OCI-LY1 (cell line): ENCODE measurements around the gene OPHN1.
"Not testable (repeated sequence)": the region's sequence is repeated elsewhere in the genome, so short reads cannot be mapped to it uniquely, and the experiment has no call there.

ENCODE experiments used
- H2AFZ ChIP-seq: fragments of 200-600 bp; sonication (generic), shearing (Covaris generic); 2 replicates; pipeline ENCODE4 v1.6.0; 2014; ENCODE audit warnings: antibody characterized with exemption, mild to moderate bottlenecking, low read length
- H3F3A ChIP-seq: fragments of 200-600 bp; sonication (generic), shearing (Covaris generic); 2 replicates; pipeline ENCODE4 v1.6.0; 2014; ENCODE audit warnings: mild to moderate bottlenecking, antibody characterized with exemption, low read length, moderate library complexity; ENCODE audit not compliant: insufficient read depth
- H3K27ac ChIP-seq: fragments of 200-600 bp; sonication (generic); 2 replicates; pipeline ENCODE4 v1.5.1; 2014; ENCODE audit warnings: low read length, mixed run types, mild to moderate bottlenecking, low read depth; ENCODE audit not compliant: poor library complexity, severe bottlenecking
- H3K27me3 ChIP-seq: fragments of 200-600 bp; sonication (generic); 2 replicates; pipeline ENCODE4 v1.6.0; 2014; ENCODE audit warnings: antibody characterized with exemption, mild to moderate bottlenecking, low read length, moderate library complexity; ENCODE audit not compliant: insufficient read depth
- H3K36me3 ChIP-seq: fragments of 200-600 bp; sonication (generic); 2 replicates; pipeline ENCODE4 v1.6.1; 2014; ENCODE audit warnings: mild to moderate bottlenecking, antibody characterized with exemption, low read length, moderate library complexity, mixed read lengths; ENCODE audit not compliant: insufficient read depth
- H3K4me1 ChIP-seq: fragments of 200-600 bp; sonication (generic); 2 replicates; pipeline ENCODE4 v1.5.1; 2014; ENCODE audit warnings: mild to moderate bottlenecking, low read length, moderate library complexity; ENCODE audit not compliant: insufficient read depth, severe bottlenecking
- H3K4me2 ChIP-seq: fragments of 200-600 bp; sonication (generic), shearing (Covaris generic); 2 replicates; pipeline ENCODE4 v1.6.1; 2014; ENCODE audit warnings: low read length
- H3K4me3 ChIP-seq: fragments of 200-600 bp; sonication (generic); 2 replicates; pipeline ENCODE4 v1.5.1; 2014; ENCODE audit warnings: low read length, low read depth, mild to moderate bottlenecking, mixed read lengths; ENCODE audit not compliant: poor library complexity, severe bottlenecking
- H3K79me2 ChIP-seq: fragments of 200-600 bp; shearing (Covaris generic); 2 replicates; pipeline ENCODE4 v1.6.1; 2016; ENCODE audit warnings: mixed run types, low read length, mixed read lengths; ENCODE audit not compliant: insufficient read depth
- H3K9ac ChIP-seq: fragments of 200-600 bp; sonication (generic), shearing (Covaris generic); 2 replicates; pipeline ENCODE4 v1.6.1; 2014; ENCODE audit warnings: mild to moderate bottlenecking, low read length, mixed read lengths
- H3K9me2 ChIP-seq: fragments of 200-600 bp; sonication (generic), shearing (Covaris generic); 2 replicates; pipeline ENCODE4 v1.6.1; 2014; ENCODE audit warnings: low read depth, mild to moderate bottlenecking, low read length, mixed read lengths
- H3K9me3 ChIP-seq: fragments of 200-600 bp; shearing (Covaris generic); 2 replicates; pipeline ENCODE4 v1.6.1; 2014; ENCODE audit warnings: low read length, mixed read lengths
- H4K20me1 ChIP-seq: fragments of 200-600 bp; sonication (generic), shearing (Covaris generic); 2 replicates; pipeline ENCODE4 v1.6.0; 2016; ENCODE audit warnings: mild to moderate bottlenecking, low read length; ENCODE audit not compliant: insufficient read depth
- CTCF ChIP-seq: fragments of 200-600 bp; sonication (generic), shearing (Covaris generic); IDR thresholded peaks from 2 replicates; pipeline ENCODE4 v1.5.1; 2017; ENCODE audit warnings: mild to moderate bottlenecking, antibody characterized with exemption, low read length, moderate library complexity, mixed read lengths
- EZH2 ChIP-seq: fragments of 200-600 bp; sonication (generic), shearing (Covaris generic); IDR thresholded peaks from 2 replicates; pipeline ENCODE4 v1.8.0; 2017; ENCODE audit warnings: borderline replicate concordance, mixed run types, mild to moderate bottlenecking, antibody characterized with exemption, low read length, moderate library complexity, mixed read lengths

OPHN1 gene

GRCh38 chrX:68286076-68286475 lies 147.2 kb downstream of the OPHN1 start:
- H3K4me1 ChIP-seq: no peaks in the 10 kb centered on the region
- no peaks in the 10 kb centered on the region for H4K20me1 ChIP-seq
- H3K9me3 ChIP-seq: no peaks in the 10 kb centered on the region
- no peak overlapping the region for H3K4me3 ChIP-seq
- H3K27ac ChIP-seq: no peak overlapping the region
- H3F3A ChIP-seq: no peaks in the 10 kb centered on the region
- no peaks in the 10 kb centered on the region for H3K9me2 ChIP-seq
- H3K36me3 ChIP-seq: no peaks in the 10 kb centered on the region
- H3K79me2 ChIP-seq: no peaks in the 10 kb centered on the region
- no peak overlapping the region for H3K9ac ChIP-seq
- TF ChIP-seq CTCF (no peak), EZH2 (no peak)
- H2AFZ ChIP-seq: no peak overlapping the region
- no peaks in the 10 kb centered on the region for H3K27me3 ChIP-seq
- no peak overlapping the region for H3K4me2 ChIP-seq

- Histone ChIP-seq H3K4me3 (no peak overlapping the region), H4K20me1 (no peaks in the 10 kb centered on the region), H3K9me3 (no peaks in the 10 kb centered on the region), H3K27me3 (no peaks in the 10 kb centered on the region), H3K4me2 (no peak overlapping the region), H2AFZ (no peak overlapping the region), H3K9me2 (no peaks in the 10 kb centered on the region), H3K4me1 (no peaks in the 10 kb centered on the region), H3K36me3 (no peaks in the 10 kb centered on the region), H3F3A (no peaks in the 10 kb centered on the region), H3K79me2 (no peaks in the 10 kb centered on the region), H3K9ac (no peak overlapping the region), H3K27ac (no peak overlapping the region)
- no peak for TF ChIP-seq EZH2
- TF ChIP-seq CTCF: no peak
Observed at GRCh38 chrX:68284281-68284904, 148.9 kb downstream of the OPHN1 start.

- Histone ChIP-seq H3K27ac (no peak overlapping the region), H3K9me3 (no peaks in the 10 kb centered on the region), H3F3A (no peaks in the 10 kb centered on the region), H3K79me2 (no peaks in the 10 kb centered on the region), H4K20me1 (no peaks in the 10 kb centered on the region), H3K4me2 (no peak overlapping the region), H3K4me1 (no peaks in the 10 kb centered on the region), H3K36me3 (no peaks in the 10 kb centered on the region), H3K4me3 (no peak overlapping the region), H3K9me2 (no peaks in the 10 kb centered on the region), H3K9ac (no peak overlapping the region), H3K27me3 (no peaks in the 10 kb centered on the region), H2AFZ (no peak overlapping the region)
- TF ChIP-seq EZH2 (no peak), CTCF (no peak)
Observed at GRCh38 chrX:68273887-68274286, 159.4 kb downstream of the OPHN1 start.

- H4K20me1 ChIP-seq, H3K9me3 ChIP-seq, H3F3A ChIP-seq, H3K4me3 ChIP-seq, H3K36me3 ChIP-seq, H3K9me2 ChIP-seq, H3K27me3 ChIP-seq, H3K4me1 ChIP-seq, H3K79me2 ChIP-seq, H3K4me2 ChIP-seq, H2AFZ ChIP-seq, H3K9ac ChIP-seq, H3K27ac ChIP-seq: not testable (repeated sequence)
Observed at GRCh38 chrX:68264793-68265192, 168.5 kb downstream of the OPHN1 start.
